Measurements from ENCODE around the gene TAF10. TPM values are rescaled to one million over a fixed set of nuclear protein-coding genes. Genes with fewer than 3 reads are reported as not detected.
A peak's percentile ranks its signal among the peaks of the same experiment; 100 is the strongest.

TAF10 gene
- polyA plus RNA-seq, 1 of the 3 experiments (the other 2 are of a cell fraction) = 213 TPM

DNA sequence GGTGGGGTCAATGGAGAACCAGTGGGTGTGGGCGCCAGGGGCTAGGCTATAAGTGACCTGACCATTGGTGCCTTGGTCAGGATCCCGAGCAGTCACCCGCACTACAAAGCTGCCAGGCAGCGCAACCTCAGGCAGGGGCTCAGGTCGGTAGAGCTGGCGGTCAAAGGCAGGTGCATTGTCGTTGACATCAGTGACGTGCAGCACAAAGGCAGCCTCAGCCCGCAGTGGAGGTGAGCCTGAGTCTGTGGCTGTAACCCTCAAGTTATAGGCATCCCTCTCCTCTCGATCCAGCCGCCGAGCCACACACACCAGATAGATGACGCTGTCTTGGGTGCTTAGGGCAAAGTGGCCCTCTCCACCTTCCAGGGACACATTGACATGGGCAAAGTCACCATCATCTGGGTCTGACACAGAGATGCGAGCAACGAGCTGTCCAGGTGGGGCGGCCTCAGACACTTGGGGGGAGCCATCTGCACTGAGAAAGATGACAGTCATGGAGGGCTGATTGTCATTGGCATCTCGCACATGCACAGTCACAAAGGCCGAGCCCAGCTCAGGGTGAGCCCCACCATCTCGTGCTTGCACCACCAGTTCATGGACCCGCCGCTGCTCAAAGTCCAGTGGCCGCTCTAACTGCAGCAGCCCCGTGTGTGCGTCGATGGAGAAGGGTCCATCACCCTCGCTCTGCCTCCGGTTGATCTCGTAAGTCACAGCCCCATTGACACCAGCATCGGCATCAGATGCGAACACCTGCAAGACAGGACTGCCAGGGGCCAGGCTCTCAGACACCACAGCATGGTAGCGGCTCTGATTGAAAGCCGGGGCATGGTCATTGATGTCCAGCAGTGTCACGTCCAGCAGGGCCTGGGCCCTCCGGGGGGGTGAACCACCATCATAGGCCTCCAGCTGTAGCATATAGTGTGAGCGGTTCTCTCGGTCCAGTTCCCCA lies 28.3 kb upstream of the TAF10 start:
- Histone ChIP-seq H3K4me3 (ENCODE audit: low read depth in 2 of 2, low read length in 1 of 2) (no peak overlapping the region), H3K79me2 (ENCODE audit: insufficient read depth) (no peaks in the 10 kb centered on the region), H3K4me1 (ENCODE audit: control insufficient read depth in 1 of 2, insufficient read depth in 2 of 2, low read depth in 1 of 2, low read length in 1 of 2) (peaks cover 0 to 20% of the 10 kb centered on the region in 2 experiments; a peak in 1 of 4 replicates), H3K27me3 (ENCODE audit: insufficient read depth) (no peaks in the 10 kb centered on the region), H2AFZ (ENCODE audit: low read depth) (no peak overlapping the region), H3K9me2 (no peaks in the 10 kb centered on the region), H3K4me2 (no peak overlapping the region), H3K9ac (no peak overlapping the region), H3K36me3 (replicated peaks in 1 of 2; ENCODE audit: control insufficient read depth in 1 of 2, insufficient read depth in 2 of 2, low read length in 1 of 2) (no peaks in the 10 kb centered on the region), H4K20me1 (ENCODE audit: insufficient read depth) (no peaks in the 10 kb centered on the region), H3K27ac (ENCODE audit: low read depth in 2 of 2, low read length in 1 of 2) (no peak overlapping the region), H3F3A (replicated peaks; ENCODE audit: insufficient read depth) (no peaks in the 10 kb centered on the region), H3K9me3 (no peaks in the 10 kb centered on the region)
- CTCF ChIA-PET = interaction anchor here (1.0 to 1.2 kb wide), 4 partner anchors 21 to 195 kb away, joined by 3 read pairs; partner anchors contain the start of gene TPP1
- POLR2A ChIA-PET = no interaction called here
- DNase-seq = no peak
- TF ChIP-seq SMC3 (IDR thresholded peaks at IDR 0.05; ENCODE audit: low read depth, low read length) = no peak
- 81% methylated on average over 15 of the region's 36 CpGs for WGBS (ENCODE audit: low lambda C conversion rate)

- Histone ChIP-seq H3K9ac (no peak overlapping the region), H2AFZ (ENCODE audit: low read depth) (no peak overlapping the region), H3K79me2 (ENCODE audit: insufficient read depth) (no peaks in the 10 kb centered on the region), H3K9me3 (no peaks in the 10 kb centered on the region), H3K4me1 (ENCODE audit: control insufficient read depth in 1 of 2, insufficient read depth in 2 of 2, low read depth in 1 of 2, low read length in 1 of 2) (peaks cover 0 to 20% of the 10 kb centered on the region in 2 experiments; a peak in 1 of 4 replicates), H3F3A (replicated peaks; ENCODE audit: insufficient read depth) (no peaks in the 10 kb centered on the region), H3K4me2 (no peak overlapping the region), H3K27ac (ENCODE audit: low read depth in 2 of 2, low read length in 1 of 2) (no peak overlapping the region; a peak in 1 of 4 replicates), H3K36me3 (replicated peaks in 1 of 2; ENCODE audit: control insufficient read depth in 1 of 2, insufficient read depth in 2 of 2, low read length in 1 of 2) (no peaks in the 10 kb centered on the region), H4K20me1 (ENCODE audit: insufficient read depth) (no peaks in the 10 kb centered on the region), H3K27me3 (ENCODE audit: insufficient read depth) (no peaks in the 10 kb centered on the region), H3K4me3 (ENCODE audit: low read depth in 2 of 2, low read length in 1 of 2) (no peak overlapping the region), H3K9me2 (no peaks in the 10 kb centered on the region)
- 53% methylated on average over 4 of the region's 4 CpGs for WGBS (ENCODE audit: low lambda C conversion rate)
- no peak for DNase-seq
- TF ChIP-seq ELF1 (IDR thresholded peaks at IDR 0.05) (no peak), RAD21 (IDR thresholded peaks at IDR 0.05; ENCODE audit: low read length) (0 out of 2 replicates have a peak, but pooled peaks have one; percentile 5), NFIC (IDR thresholded peaks at IDR 0.05; ENCODE audit: borderline replicate concordance) (no peak)
- TF ChIP-seq, protein P1, sequence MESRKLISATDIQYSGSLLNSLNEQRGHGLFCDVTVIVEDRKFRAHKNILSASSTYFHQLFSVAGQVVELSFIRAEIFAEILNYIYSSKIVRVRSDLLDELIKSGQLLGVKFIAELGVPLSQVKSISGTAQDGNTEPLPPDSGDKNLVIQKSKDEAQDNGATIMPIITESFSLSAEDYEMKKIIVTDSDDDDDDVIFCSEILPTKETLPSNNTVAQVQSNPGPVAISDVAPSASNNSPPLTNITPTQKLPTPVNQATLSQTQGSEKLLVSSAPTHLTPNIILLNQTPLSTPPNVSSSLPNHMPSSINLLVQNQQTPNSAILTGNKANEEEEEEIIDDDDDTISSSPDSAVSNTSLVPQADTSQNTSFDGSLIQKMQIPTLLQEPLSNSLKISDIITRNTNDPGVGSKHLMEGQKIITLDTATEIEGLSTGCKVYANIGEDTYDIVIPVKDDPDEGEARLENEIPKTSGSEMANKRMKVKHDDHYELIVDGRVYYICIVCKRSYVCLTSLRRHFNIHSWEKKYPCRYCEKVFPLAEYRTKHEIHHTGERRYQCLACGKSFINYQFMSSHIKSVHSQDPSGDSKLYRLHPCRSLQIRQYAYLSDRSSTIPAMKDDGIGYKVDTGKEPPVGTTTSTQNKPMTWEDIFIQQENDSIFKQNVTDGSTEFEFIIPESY (IDR thresholded peaks at IDR 0.05; ENCODE audit: borderline replicate concordance, low read depth) = no peak
- TF ChIP-seq, protein P2, sequence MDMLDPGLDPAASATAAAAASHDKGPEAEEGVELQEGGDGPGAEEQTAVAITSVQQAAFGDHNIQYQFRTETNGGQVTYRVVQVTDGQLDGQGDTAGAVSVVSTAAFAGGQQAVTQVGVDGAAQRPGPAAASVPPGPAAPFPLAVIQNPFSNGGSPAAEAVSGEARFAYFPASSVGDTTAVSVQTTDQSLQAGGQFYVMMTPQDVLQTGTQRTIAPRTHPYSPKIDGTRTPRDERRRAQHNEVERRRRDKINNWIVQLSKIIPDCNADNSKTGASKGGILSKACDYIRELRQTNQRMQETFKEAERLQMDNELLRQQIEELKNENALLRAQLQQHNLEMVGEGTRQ (IDR thresholded peaks at IDR 0.05; ENCODE audit: borderline replicate concordance, low read depth, low read length) = no peak
- POLR2A ChIA-PET = interaction anchor here (0.6 kb wide), 1 partner anchor 111 kb away, joined by 3 read pairs; no protein-coding TSS in a partner anchor
- CTCF ChIA-PET = interaction anchor here (0.8 to 1.9 kb wide), 7 partner anchors 9 to 107 kb away, joined by 3 to 7 read pairs (median 3); partner anchors contain the start of gene MRPL17
Measured at GRCh38 chr11:6638429-6638828, 26.4 kb upstream of the TAF10 start.

Measured in SK-N-SH (cell line).